RWPE2 (cell line): Measurements from ENCODE around the gene MBNL3.

Experiments used
- ATAC-seq: fragments of 200-7000 bp; cut with Tn5 transposase; 3 replicates; pipeline ENCODE4 v1.9.1; 2021; ENCODE audit warnings: low read depth
- DNase-seq: peaks from one replicate; pipeline ENCODE4 v3.0.0-alpha.2; 2020; ENCODE audit warnings: low spot score
- H3K27ac ChIP-seq: fragments of 450-650 bp; 2 replicates; pipeline ENCODE4 v1.5.1; 2017; ENCODE audit warnings: mild to moderate bottlenecking; ENCODE audit not compliant: poor library complexity, severe bottlenecking
- H3K27me3 ChIP-seq: fragments of 250-450 bp; sonication (Bioruptor Pico); 2 replicates; pipeline ENCODE4 v1.5.1; 2021; ENCODE audit warnings: mild to moderate bottlenecking, moderate library complexity; ENCODE audit not compliant: insufficient read depth, poor library complexity, severe bottlenecking
- H3K36me3 ChIP-seq: fragments of 250-450 bp; sonication (Bioruptor Pico); 2 replicates; pipeline ENCODE4 v1.5.1; 2020; ENCODE audit warnings: low read depth, mild to moderate bottlenecking, moderate library complexity
- H3K4me1 ChIP-seq: fragments of 250-450 bp; sonication (Bioruptor Pico); 2 replicates; pipeline ENCODE4 v1.5.1; 2021; ENCODE audit warnings: mild to moderate bottlenecking, moderate library complexity; ENCODE audit not compliant: insufficient read depth, poor library complexity, severe bottlenecking
- H3K4me3 ChIP-seq: fragments of 250-450 bp; sonication (Bioruptor Pico); 2 replicates; pipeline ENCODE4 v1.5.1; 2021; ENCODE audit warnings: mild to moderate bottlenecking, moderate library complexity; ENCODE audit not compliant: severe bottlenecking
- H3K9me3 ChIP-seq: fragments of 250-450 bp; sonication (Bioruptor Pico); 2 replicates; pipeline ENCODE4 v1.5.1; 2021; ENCODE audit warnings: mild to moderate bottlenecking, moderate library complexity; ENCODE audit not compliant: severe bottlenecking
- TF ChIP-seq, protein P1 (sequence below): fragments of 450-650 bp; IDR thresholded peaks from one replicate; pipeline ENCODE4 v1.5.1; 2017; ENCODE audit warnings: mild to moderate bottlenecking, moderate library complexity; ENCODE audit not compliant: poor library complexity, severe bottlenecking

The MBNL3 gene

DNA sequence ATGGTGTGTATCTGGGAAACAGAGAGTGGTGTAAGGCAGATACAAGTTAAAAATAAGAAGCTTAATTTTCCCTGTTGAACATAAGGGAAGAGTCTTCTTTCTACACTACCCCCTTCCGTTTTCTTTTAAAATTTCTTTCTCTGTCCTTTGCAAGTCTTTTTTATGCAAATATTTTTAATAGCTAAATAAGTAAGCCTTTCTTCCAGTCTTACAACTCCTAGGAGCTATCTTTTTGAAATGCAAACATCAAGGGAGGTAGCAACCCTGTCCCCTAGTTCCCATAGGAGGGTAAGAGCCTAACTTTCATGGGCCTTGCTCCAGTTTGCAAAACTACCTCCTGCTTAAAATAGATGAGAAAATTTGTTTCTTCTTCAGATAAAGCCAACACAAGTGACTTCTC, 121.5 kb downstream of the MBNL3 start:
- no peak for DNase-seq
- H3K9me3 ChIP-seq = no peaks in the 10 kb centered on the region
- H3K27ac ChIP-seq = no peak overlapping the region
- no peak for ATAC-seq
- H3K27me3 ChIP-seq = no peaks in the 10 kb centered on the region
- H3K36me3 ChIP-seq = no peaks in the 10 kb centered on the region
- H3K4me1 ChIP-seq = no peaks in the 10 kb centered on the region
- TF ChIP-seq, protein P1, sequence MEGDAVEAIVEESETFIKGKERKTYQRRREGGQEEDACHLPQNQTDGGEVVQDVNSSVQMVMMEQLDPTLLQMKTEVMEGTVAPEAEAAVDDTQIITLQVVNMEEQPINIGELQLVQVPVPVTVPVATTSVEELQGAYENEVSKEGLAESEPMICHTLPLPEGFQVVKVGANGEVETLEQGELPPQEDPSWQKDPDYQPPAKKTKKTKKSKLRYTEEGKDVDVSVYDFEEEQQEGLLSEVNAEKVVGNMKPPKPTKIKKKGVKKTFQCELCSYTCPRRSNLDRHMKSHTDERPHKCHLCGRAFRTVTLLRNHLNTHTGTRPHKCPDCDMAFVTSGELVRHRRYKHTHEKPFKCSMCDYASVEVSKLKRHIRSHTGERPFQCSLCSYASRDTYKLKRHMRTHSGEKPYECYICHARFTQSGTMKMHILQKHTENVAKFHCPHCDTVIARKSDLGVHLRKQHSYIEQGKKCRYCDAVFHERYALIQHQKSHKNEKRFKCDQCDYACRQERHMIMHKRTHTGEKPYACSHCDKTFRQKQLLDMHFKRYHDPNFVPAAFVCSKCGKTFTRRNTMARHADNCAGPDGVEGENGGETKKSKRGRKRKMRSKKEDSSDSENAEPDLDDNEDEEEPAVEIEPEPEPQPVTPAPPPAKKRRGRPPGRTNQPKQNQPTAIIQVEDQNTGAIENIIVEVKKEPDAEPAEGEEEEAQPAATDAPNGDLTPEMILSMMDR = no peak
- H3K4me3 ChIP-seq = no peak overlapping the region

DNA sequence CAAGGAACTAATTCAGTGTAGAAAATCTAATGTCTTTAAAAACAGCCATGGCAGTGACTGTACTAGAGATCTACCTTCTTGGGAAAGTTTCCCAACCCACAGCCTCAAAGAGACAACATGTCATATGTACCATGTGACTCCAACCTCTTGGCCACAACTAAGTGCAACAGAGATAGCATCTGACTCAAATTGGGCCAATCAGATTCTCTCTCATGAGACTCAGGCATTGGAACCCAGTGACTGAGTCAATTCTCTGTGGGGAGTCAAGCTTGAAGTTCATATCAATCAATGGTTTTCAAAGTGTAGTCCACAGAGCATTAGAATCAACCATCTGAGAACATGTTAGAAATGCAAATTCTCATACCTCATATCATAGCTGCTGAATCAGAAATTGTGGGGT, 123.3 kb downstream of the MBNL3 start:
- no peak for DNase-seq
- no peaks in the 10 kb centered on the region for H3K27me3 ChIP-seq
- no peak for ATAC-seq
- H3K9me3 ChIP-seq = no peaks in the 10 kb centered on the region
- no peak overlapping the region for H3K4me3 ChIP-seq
- H3K36me3 ChIP-seq = no peaks in the 10 kb centered on the region
- TF ChIP-seq, protein P1 = no peak
- no peak overlapping the region for H3K27ac ChIP-seq
- no peaks in the 10 kb centered on the region for H3K4me1 ChIP-seq

DNA sequence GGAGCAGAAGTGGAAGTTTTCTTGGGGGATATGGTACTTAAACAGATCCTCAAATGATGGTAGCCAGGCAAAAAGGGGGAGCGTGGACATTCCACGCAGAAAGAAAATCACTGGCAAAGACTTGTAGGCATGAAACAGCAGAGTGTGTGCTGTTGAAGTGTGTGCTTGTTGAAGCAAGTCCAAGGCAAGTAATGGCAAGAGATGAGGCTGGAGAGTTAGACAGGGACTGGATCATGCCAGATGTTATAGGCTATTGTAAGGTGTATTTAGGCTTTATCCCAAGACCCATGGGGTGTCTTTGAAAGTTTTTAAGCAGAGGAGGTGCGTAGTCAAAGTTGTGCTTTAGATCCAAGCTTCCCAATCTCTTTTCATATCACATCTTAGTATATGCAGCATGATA, 124.5 kb downstream of the MBNL3 start:
- Histone ChIP-seq H3K27ac (no peak overlapping the region), H3K36me3 (no peaks in the 10 kb centered on the region), H3K9me3 (no peaks in the 10 kb centered on the region), H3K4me3 (no peak overlapping the region), H3K4me1 (no peaks in the 10 kb centered on the region), H3K27me3 (no peaks in the 10 kb centered on the region)
- TF ChIP-seq, protein P1 = no peak
- ATAC-seq (no peak), DNase-seq (no peak)

DNA sequence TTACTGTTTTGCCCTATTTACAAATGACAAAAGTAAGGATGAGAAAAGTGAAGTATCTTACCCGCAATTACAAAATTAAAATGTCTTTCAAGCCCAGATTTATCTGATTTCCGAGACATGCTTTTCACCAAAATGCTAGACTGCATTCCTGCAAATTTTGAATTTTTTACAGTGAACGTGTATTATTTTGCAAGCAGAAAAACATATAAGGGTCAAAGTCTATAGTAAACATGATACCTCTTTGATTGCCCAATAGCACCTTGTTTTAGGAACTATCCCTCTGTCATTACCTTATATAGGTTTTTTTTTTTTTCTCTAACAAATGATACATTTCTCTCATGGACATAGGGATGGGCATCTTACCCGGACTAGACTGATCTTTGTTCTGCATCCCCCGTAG, 135.4 kb downstream of the MBNL3 start:
- Histone ChIP-seq H3K9me3 (no peaks in the 10 kb centered on the region), H3K27ac (no peak overlapping the region), H3K4me3 (no peak overlapping the region), H3K4me1 (no peaks in the 10 kb centered on the region), H3K27me3 (no peaks in the 10 kb centered on the region), H3K36me3 (no peaks in the 10 kb centered on the region)
- TF ChIP-seq, protein P1 = no peak
- DNase-seq (no peak), ATAC-seq (no peak)

DNA sequence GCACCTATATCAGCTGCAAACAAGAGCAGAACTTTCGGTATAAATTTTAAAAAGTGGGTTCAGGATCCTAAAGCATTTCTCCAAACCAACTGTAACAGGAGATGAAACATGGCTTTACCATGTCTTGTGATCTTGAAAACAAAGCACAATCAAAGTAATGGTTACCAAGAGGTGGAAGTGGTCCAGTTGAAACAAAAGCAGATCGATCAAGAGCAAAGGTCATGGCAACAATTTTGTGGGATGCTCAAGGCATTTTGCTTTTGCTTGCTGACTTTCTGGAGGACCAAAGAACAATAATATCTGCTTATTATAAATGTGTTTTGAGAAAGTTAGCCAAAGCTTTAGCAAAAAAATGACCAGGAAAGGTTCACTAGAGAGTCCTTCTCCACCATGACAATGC, 152.7 kb downstream of the MBNL3 start:
- Histone ChIP-seq H3K4me1 (no peaks in the 10 kb centered on the region), H3K4me3 (no peak overlapping the region), H3K9me3 (no peaks in the 10 kb centered on the region), H3K27me3 (no peaks in the 10 kb centered on the region), H3K36me3 (no peaks in the 10 kb centered on the region), H3K27ac (no peak overlapping the region)
- ATAC-seq = no peak
- DNase-seq = no peak
- TF ChIP-seq, protein P1 = no peak
